Body of pancreas (tissue), 4 donors: ENCODE measurements around the gene KIAA1217.

ENCODE experiments used
- POLR2A ChIP-seq, 3 donors: fragments of 450-650 bp; IDR thresholded peaks; one replicate each; pipeline ENCODE4 v1.6.1; 2016; ENCODE audit warnings: antibody characterized with exemption in 3 of 3, mild to moderate bottlenecking in 2 of 3
- TF ChIP-seq, protein P1 (sequence below), 7 experiments: fragments of 450-650 bp in 4 of 7; fragments of 200-600 bp in 3 of 7; sonication (generic) in 3 of 7; IDR thresholded peaks; one replicate each; pipeline ENCODE4 v1.5.1; 2016 to 2019; ENCODE audit warnings: antibody characterized with exemption in 7 of 7

GRCh38 chr10:24459836-24460235, 250.9 kb downstream of the KIAA1217 start:
- TF ChIP-seq, protein P1, sequence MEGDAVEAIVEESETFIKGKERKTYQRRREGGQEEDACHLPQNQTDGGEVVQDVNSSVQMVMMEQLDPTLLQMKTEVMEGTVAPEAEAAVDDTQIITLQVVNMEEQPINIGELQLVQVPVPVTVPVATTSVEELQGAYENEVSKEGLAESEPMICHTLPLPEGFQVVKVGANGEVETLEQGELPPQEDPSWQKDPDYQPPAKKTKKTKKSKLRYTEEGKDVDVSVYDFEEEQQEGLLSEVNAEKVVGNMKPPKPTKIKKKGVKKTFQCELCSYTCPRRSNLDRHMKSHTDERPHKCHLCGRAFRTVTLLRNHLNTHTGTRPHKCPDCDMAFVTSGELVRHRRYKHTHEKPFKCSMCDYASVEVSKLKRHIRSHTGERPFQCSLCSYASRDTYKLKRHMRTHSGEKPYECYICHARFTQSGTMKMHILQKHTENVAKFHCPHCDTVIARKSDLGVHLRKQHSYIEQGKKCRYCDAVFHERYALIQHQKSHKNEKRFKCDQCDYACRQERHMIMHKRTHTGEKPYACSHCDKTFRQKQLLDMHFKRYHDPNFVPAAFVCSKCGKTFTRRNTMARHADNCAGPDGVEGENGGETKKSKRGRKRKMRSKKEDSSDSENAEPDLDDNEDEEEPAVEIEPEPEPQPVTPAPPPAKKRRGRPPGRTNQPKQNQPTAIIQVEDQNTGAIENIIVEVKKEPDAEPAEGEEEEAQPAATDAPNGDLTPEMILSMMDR (IDR thresholded peaks at IDR 0.05): no peak
- no peak for TF ChIP-seq POLR2A (IDR thresholded peaks at IDR 0.05)
